WTC11 (cell line): Measurements from ENCODE around the gene OSBPL5. TPM values are rescaled to one million over a fixed set of nuclear protein-coding genes. Genes with fewer than 3 reads are reported as not detected.

Experiments
- ATAC-seq: fragments of 200-7000 bp; cut with Tn5 transposase; 2 replicates; pipeline ENCODE4 v1.10.0; 2021; ENCODE audit warnings: mild to moderate bottlenecking, moderate library complexity
- CTCF ChIA-PET: fragments of 300-600 bp; sonication (Branson Sonifier 250); formaldehyde crosslinking; loops from one replicate; lab custom pipeline; 2021; ENCODE audit warnings: antibody characterized with exemption; lab: Charles Lee
- POLR2A ChIA-PET: fragments of 350-600 bp; sonication (Branson Sonifier 250); formaldehyde crosslinking; loops from one replicate; lab custom pipeline; 2021; ENCODE audit warnings: antibody characterized with exemption; lab: Charles Lee
- DNase-seq: peaks from one replicate; pipeline ENCODE4 v3.0.0; 2021; ENCODE audit warnings: low spot score
- H3K27ac Mint-ChIP-seq: 2 replicates; pipeline ENCODE4 v1.8.0; 2021; ENCODE audit warnings: mixed read lengths
- H3K27me3 Mint-ChIP-seq: 2 replicates; pipeline ENCODE4 v1.8.0; 2021; ENCODE audit warnings: low read depth, mild to moderate bottlenecking, moderate library complexity, mixed read lengths
- H3K36me3 Mint-ChIP-seq: 2 replicates; pipeline ENCODE4 v1.8.0; 2021; ENCODE audit warnings: mixed read lengths
- H3K4me1 Mint-ChIP-seq: 2 replicates; pipeline ENCODE4 v1.8.0; 2022; ENCODE audit warnings: mixed read lengths
- H3K4me3 Mint-ChIP-seq: 2 replicates; pipeline ENCODE4 v1.8.0; 2021; ENCODE audit warnings: mild to moderate bottlenecking, moderate library complexity, mixed read lengths
- H3K9me3 Mint-ChIP-seq: 2 replicates; pipeline ENCODE4 v1.8.0; 2021; ENCODE audit warnings: mixed read lengths
- AR ChIP-seq: fragments of 250-450 bp; sonication (Bioruptor Pico); IDR thresholded peaks from 2 replicates; pipeline ENCODE4 v1.9.0; 2021; ENCODE audit warnings: mild to moderate bottlenecking
- ATF3 ChIP-seq: sonication (generic); formaldehyde crosslinking; conservative IDR thresholded peaks from 2 replicates; pipeline ENCODE4 v1.8.1; 2022; ENCODE audit warnings: mild to moderate bottlenecking, missing genetic modification reagents
- CREM ChIP-seq: sonication (generic); formaldehyde crosslinking; IDR thresholded peaks from 2 replicates; pipeline ENCODE4 v1.8.1; 2022; ENCODE audit warnings: mild to moderate bottlenecking, missing genetic modification reagents, moderate library complexity
- EMX1 ChIP-seq: fragments of 250-450 bp; sonication (Bioruptor Pico); IDR thresholded peaks from 2 replicates; pipeline ENCODE4 v1.8.0; 2021; ENCODE audit warnings: mild to moderate bottlenecking
- FOXK1 ChIP-seq: sonication (generic); formaldehyde crosslinking; IDR thresholded peaks from 2 replicates; pipeline ENCODE4 v1.8.0; 2022; ENCODE audit warnings: mild to moderate bottlenecking, moderate library complexity, missing genetic modification reagents
- GRHL2 ChIP-seq: fragments of 250-450 bp; sonication (Bioruptor Pico); IDR thresholded peaks from 2 replicates; pipeline ENCODE4 v1.8.0; 2022; ENCODE audit warnings: mild to moderate bottlenecking, moderate library complexity; ENCODE audit not compliant: insufficient replicate concordance, severe bottlenecking
- IRF2 ChIP-seq: sonication (generic); formaldehyde crosslinking; IDR thresholded peaks from 2 replicates; pipeline ENCODE4 v1.8.0; 2022; ENCODE audit warnings: low read depth, missing genetic modification reagents, borderline replicate concordance
- NFE2L1 ChIP-seq: sonication (generic); formaldehyde crosslinking; IDR thresholded peaks from 2 replicates; pipeline ENCODE4 v1.8.1; 2023; ENCODE audit warnings: missing genetic modification reagents
- NFYB ChIP-seq: sonication (generic); formaldehyde crosslinking; conservative IDR thresholded peaks from 2 replicates; pipeline ENCODE4 v1.8.0; 2022; ENCODE audit warnings: low read depth, missing genetic modification reagents
- NR2C2 ChIP-seq: sonication (generic); formaldehyde crosslinking; IDR thresholded peaks from 2 replicates; pipeline ENCODE4 v1.8.0; 2022; ENCODE audit warnings: mild to moderate bottlenecking, missing genetic modification reagents
- SP1 ChIP-seq: sonication (generic); formaldehyde crosslinking; conservative IDR thresholded peaks from 2 replicates; pipeline ENCODE4 v1.8.1; 2022; ENCODE audit warnings: missing genetic modification reagents
- ZNF263 ChIP-seq: sonication (generic); formaldehyde crosslinking; IDR thresholded peaks from 2 replicates; pipeline ENCODE4 v1.8.1; 2022; ENCODE audit warnings: low read depth, mild to moderate bottlenecking, moderate library complexity, missing genetic modification reagents
- total RNA-seq: library from RNA; stranded (reverse); gene quantifications from 3 replicates; pipeline ENCODE4 v1.2.3, GENCODE V29; 2021
- TF ChIP-seq, protein P1 (sequence below): sonication (generic); formaldehyde crosslinking; IDR thresholded peaks from 2 replicates; pipeline ENCODE4 v1.8.1; 2022; ENCODE audit warnings: low read depth, missing genetic modification reagents, borderline replicate concordance
- TF ChIP-seq, protein P2 (sequence below): sonication (generic); formaldehyde crosslinking; IDR thresholded peaks from 2 replicates; pipeline ENCODE4 v1.8.1; 2022; ENCODE audit warnings: mild to moderate bottlenecking, missing genetic modification reagents, moderate library complexity, borderline replicate concordance
- TF ChIP-seq, protein P3 (sequence below): fragments of 250-450 bp; sonication (Bioruptor Pico); IDR thresholded peaks from 2 replicates; pipeline ENCODE4 v1.9.0; 2021; ENCODE audit warnings: mild to moderate bottlenecking, borderline replicate concordance
- TF ChIP-seq, protein P4 (sequence below): fragments of 200-600 bp; IDR thresholded peaks from 2 replicates; pipeline ENCODE4 v1.8.0; 2022; ENCODE audit warnings: antibody characterized with exemption
- TF ChIP-seq, protein P5 (sequence below): fragments of 250-450 bp; sonication (Bioruptor Pico); IDR thresholded peaks from 2 replicates; pipeline ENCODE4 v1.9.0; 2021; ENCODE audit warnings: mild to moderate bottlenecking
- TF ChIP-seq, protein P6 (sequence below): sonication (generic); formaldehyde crosslinking; IDR thresholded peaks from 2 replicates; pipeline ENCODE4 v1.8.1; 2023; ENCODE audit warnings: mild to moderate bottlenecking, missing genetic modification reagents

Gene OSBPL5
- total RNA-seq, 1 experiment from 2014 or later: 17.7 TPM

GRCh38 chr11:3043315-3043871, 121.7 kb downstream of the OSBPL5 start:
- CTCF ChIA-PET: interaction anchor here (5.7 kb wide), 1 partner anchor 48 kb away, joined by 49 read pairs; no protein-coding TSS in a partner anchor
- Mint-ChIP-seq H3K9me3 (no peaks in the 10 kb centered on the region), H3K27ac (peak overlapping the region; percentile 78; the same call in 1 of the 2 replicates), H3K4me3 (no peak overlapping the region), H3K27me3 (no peaks in the 10 kb centered on the region), H3K36me3 (peaks cover 27% of the 10 kb centered on the region), H3K4me1 (no peaks in the 10 kb centered on the region)
- TF ChIP-seq NR2C2 (CRISPR knock-in tag): no peak
- TF ChIP-seq FOXK1 (CRISPR knock-in tag): no peak
- TF ChIP-seq, protein P1, sequence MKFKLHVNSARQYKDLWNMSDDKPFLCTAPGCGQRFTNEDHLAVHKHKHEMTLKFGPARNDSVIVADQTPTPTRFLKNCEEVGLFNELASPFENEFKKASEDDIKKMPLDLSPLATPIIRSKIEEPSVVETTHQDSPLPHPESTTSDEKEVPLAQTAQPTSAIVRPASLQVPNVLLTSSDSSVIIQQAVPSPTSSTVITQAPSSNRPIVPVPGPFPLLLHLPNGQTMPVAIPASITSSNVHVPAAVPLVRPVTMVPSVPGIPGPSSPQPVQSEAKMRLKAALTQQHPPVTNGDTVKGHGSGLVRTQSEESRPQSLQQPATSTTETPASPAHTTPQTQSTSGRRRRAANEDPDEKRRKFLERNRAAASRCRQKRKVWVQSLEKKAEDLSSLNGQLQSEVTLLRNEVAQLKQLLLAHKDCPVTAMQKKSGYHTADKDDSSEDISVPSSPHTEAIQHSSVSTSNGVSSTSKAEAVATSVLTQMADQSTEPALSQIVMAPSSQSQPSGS (CRISPR knock-in tag): no peak
- no peak for TF ChIP-seq CREM (CRISPR knock-in tag)
- no peak for TF ChIP-seq AR
- no peak for TF ChIP-seq GRHL2 (CRISPR knock-in tag)
- TF ChIP-seq, protein P2, sequence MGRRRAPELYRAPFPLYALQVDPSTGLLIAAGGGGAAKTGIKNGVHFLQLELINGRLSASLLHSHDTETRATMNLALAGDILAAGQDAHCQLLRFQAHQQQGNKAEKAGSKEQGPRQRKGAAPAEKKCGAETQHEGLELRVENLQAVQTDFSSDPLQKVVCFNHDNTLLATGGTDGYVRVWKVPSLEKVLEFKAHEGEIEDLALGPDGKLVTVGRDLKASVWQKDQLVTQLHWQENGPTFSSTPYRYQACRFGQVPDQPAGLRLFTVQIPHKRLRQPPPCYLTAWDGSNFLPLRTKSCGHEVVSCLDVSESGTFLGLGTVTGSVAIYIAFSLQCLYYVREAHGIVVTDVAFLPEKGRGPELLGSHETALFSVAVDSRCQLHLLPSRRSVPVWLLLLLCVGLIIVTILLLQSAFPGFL (CRISPR knock-in tag): no peak
- TF ChIP-seq, protein P3, sequence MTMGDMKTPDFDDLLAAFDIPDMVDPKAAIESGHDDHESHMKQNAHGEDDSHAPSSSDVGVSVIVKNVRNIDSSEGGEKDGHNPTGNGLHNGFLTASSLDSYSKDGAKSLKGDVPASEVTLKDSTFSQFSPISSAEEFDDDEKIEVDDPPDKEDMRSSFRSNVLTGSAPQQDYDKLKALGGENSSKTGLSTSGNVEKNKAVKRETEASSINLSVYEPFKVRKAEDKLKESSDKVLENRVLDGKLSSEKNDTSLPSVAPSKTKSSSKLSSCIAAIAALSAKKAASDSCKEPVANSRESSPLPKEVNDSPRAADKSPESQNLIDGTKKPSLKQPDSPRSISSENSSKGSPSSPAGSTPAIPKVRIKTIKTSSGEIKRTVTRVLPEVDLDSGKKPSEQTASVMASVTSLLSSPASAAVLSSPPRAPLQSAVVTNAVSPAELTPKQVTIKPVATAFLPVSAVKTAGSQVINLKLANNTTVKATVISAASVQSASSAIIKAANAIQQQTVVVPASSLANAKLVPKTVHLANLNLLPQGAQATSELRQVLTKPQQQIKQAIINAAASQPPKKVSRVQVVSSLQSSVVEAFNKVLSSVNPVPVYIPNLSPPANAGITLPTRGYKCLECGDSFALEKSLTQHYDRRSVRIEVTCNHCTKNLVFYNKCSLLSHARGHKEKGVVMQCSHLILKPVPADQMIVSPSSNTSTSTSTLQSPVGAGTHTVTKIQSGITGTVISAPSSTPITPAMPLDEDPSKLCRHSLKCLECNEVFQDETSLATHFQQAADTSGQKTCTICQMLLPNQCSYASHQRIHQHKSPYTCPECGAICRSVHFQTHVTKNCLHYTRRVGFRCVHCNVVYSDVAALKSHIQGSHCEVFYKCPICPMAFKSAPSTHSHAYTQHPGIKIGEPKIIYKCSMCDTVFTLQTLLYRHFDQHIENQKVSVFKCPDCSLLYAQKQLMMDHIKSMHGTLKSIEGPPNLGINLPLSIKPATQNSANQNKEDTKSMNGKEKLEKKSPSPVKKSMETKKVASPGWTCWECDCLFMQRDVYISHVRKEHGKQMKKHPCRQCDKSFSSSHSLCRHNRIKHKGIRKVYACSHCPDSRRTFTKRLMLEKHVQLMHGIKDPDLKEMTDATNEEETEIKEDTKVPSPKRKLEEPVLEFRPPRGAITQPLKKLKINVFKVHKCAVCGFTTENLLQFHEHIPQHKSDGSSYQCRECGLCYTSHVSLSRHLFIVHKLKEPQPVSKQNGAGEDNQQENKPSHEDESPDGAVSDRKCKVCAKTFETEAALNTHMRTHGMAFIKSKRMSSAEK (CRISPR knock-in tag): no peak
- TF ChIP-seq, protein P4, sequence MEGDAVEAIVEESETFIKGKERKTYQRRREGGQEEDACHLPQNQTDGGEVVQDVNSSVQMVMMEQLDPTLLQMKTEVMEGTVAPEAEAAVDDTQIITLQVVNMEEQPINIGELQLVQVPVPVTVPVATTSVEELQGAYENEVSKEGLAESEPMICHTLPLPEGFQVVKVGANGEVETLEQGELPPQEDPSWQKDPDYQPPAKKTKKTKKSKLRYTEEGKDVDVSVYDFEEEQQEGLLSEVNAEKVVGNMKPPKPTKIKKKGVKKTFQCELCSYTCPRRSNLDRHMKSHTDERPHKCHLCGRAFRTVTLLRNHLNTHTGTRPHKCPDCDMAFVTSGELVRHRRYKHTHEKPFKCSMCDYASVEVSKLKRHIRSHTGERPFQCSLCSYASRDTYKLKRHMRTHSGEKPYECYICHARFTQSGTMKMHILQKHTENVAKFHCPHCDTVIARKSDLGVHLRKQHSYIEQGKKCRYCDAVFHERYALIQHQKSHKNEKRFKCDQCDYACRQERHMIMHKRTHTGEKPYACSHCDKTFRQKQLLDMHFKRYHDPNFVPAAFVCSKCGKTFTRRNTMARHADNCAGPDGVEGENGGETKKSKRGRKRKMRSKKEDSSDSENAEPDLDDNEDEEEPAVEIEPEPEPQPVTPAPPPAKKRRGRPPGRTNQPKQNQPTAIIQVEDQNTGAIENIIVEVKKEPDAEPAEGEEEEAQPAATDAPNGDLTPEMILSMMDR: no peak
- no peak for TF ChIP-seq SP1 (CRISPR knock-in tag)
- DNase-seq (no peak), ATAC-seq (no peak)
- POLR2A ChIA-PET: interaction anchor here (1.2 kb wide), 1 partner anchor 20 kb away, joined by 3 read pairs; no protein-coding TSS in a partner anchor

- ATAC-seq (no peak), DNase-seq (no peak)
- no peaks in the 10 kb centered on the region for H3K27me3 Mint-ChIP-seq
- no peak overlapping the region for H3K4me3 Mint-ChIP-seq
- no peaks in the 10 kb centered on the region for H3K9me3 Mint-ChIP-seq
- POLR2A ChIA-PET: interaction anchor here (1.2 kb wide), 1 partner anchor 20 kb away, joined by 3 read pairs; no protein-coding TSS in a partner anchor
- peak overlapping the region; percentile 78; the same call in 1 of the 2 replicates for H3K27ac Mint-ChIP-seq
- CTCF ChIA-PET: no interaction called here
- no peaks in the 10 kb centered on the region for H3K4me1 Mint-ChIP-seq
- H3K36me3 Mint-ChIP-seq: peaks cover 32% of the 10 kb centered on the region
- TF ChIP-seq NFE2L1 (CRISPR knock-in tag) (no peak), EMX1 (CRISPR knock-in tag) (no peak), ZNF263 (CRISPR knock-in tag) (no peak), NFYB (CRISPR knock-in tag) (no peak), IRF2 (CRISPR knock-in tag) (no peak), ATF3 (no peak), SP1 (CRISPR knock-in tag) (no peak)
- TF ChIP-seq, protein P5, sequence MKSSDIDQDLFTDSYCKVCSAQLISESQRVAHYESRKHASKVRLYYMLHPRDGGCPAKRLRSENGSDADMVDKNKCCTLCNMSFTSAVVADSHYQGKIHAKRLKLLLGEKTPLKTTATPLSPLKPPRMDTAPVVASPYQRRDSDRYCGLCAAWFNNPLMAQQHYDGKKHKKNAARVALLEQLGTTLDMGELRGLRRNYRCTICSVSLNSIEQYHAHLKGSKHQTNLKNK (CRISPR knock-in tag): no peak
- TF ChIP-seq, protein P6, sequence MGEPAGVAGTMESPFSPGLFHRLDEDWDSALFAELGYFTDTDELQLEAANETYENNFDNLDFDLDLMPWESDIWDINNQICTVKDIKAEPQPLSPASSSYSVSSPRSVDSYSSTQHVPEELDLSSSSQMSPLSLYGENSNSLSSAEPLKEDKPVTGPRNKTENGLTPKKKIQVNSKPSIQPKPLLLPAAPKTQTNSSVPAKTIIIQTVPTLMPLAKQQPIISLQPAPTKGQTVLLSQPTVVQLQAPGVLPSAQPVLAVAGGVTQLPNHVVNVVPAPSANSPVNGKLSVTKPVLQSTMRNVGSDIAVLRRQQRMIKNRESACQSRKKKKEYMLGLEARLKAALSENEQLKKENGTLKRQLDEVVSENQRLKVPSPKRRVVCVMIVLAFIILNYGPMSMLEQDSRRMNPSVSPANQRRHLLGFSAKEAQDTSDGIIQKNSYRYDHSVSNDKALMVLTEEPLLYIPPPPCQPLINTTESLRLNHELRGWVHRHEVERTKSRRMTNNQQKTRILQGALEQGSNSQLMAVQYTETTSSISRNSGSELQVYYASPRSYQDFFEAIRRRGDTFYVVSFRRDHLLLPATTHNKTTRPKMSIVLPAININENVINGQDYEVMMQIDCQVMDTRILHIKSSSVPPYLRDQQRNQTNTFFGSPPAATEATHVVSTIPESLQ (CRISPR knock-in tag): no peak
Measured at GRCh38 chr11:3042496-3043314, 122.4 kb downstream of the OSBPL5 start.
